ENCODE measurements around the gene BANF2.

BANF2 gene

DNA sequence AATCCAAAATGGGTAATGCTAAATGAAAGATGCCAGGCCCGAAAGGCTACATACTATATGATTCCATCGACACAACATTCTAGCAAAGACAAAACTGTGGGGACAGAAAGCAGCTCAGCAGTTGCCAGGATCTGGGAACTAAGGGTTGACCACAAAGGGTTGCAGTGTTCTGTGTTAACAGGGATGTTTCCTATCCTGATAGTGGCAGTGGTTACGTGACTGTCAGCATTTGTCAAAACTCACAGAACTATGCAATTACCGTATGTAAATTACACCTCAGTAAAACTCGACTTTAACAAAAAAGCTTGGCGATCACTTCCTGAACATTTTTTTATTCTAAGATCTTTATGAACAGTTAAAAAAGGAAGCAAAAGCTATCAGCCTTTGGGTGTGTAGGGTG is 83.9 kb downstream of the BANF2 start:
- DNase-seq (ENCODE audit: low spot score), result no peak
- ChIA-PET CTCF (interaction anchor here (0.7 kb wide), 1 partner anchor 17 kb away, joined by 5 read pairs; no protein-coding TSS in a partner anchor), POLR2A (ENCODE audit: low non-redundant PET) (no interaction called here)
- no peak overlapping the region for H3K27ac ChIP-seq
- no peak for TF ChIP-seq CTCF (conservative IDR thresholded peaks at IDR 0.05; ENCODE audit: low read depth)

GRCh38 chr20:17785007-17785406 is 85.2 kb downstream of the BANF2 start:
- DNase-seq (ENCODE audit: low spot score), result no peak
- H3K27ac ChIP-seq, result no peak overlapping the region
- CTCF ChIA-PET, result interaction anchor here (0.6 to 0.7 kb wide), 2 partner anchors 93 to 102 kb away, joined by 4 to 5 read pairs; no protein-coding TSS in a partner anchor
- POLR2A ChIA-PET (ENCODE audit: low non-redundant PET), result no interaction called here
- TF ChIP-seq CTCF (conservative IDR thresholded peaks at IDR 0.05; ENCODE audit: low read depth), result no peak
